GM12878 (cell line): ENCODE measurements around the gene CCHCR1. TPM values are rescaled to one million over a fixed set of nuclear protein-coding genes. Genes with fewer than 3 reads are reported as not detected.

Source experiments
- ATAC-seq: fragments of 200-7000 bp; cut with Tn5 transposase; 3 replicates; pipeline ENCODE4 v1.9.1; 2020; ENCODE audit warnings: mild to moderate bottlenecking, moderate library complexity
- BruUV-seq: library from RNA; stranded (reverse); fragments of 400-500 nt; replicated peaks from 2 replicates; lab custom pipeline; 2021; lab: Mats Ljungman, UMichigan
- CTCF ChIA-PET: fragments of 300-600 bp; sonication (Branson Sonifier 250); formaldehyde crosslinking; extraction: SDS; loops from one replicate; lab custom pipeline; 2021; ENCODE audit warnings: inconsistent platforms; lab: Yijun Ruan, JAX
- POLR2A ChIA-PET: fragments of 350-600 bp; formaldehyde crosslinking; extraction: SDS; loops from one replicate; lab custom pipeline; 2021; ENCODE audit warnings: inconsistent platforms; lab: Charles Lee
- RAD21 ChIA-PET: fragments of 300-600 bp; sonication (Branson Sonifier 250); formaldehyde crosslinking; loops from one replicate; lab custom pipeline; 2023; ENCODE audit warnings: antibody characterized with exemption; ENCODE audit not compliant: unreplicated experiment; lab: Charles Lee
- SMC1A ChIA-PET: fragments of 300-600 bp; sonication (Branson Sonifier 250); formaldehyde crosslinking; loops from one replicate; lab custom pipeline; 2023; ENCODE audit not compliant: unreplicated experiment, uncharacterized antibody; lab: Charles Lee
- DNase-seq: peaks from one replicate; pipeline ENCODE4 v3.0.0-alpha.2; 2011; ENCODE audit warnings: low read depth, low spot score
- FAIRE-seq: peaks from 3 replicates; lab custom pipeline; 2011; peaks lifted over from hg19 to GRCh38; lab: Jason Lieb, UNC
- H2AFZ ChIP-seq: 2 replicates; pipeline ENCODE4 v1.6.0; 2011; ENCODE audit warnings: low read depth, low read length, control low read depth; ENCODE audit not compliant: control insufficient read depth
- H3K27ac ChIP-seq: 2 replicates; pipeline ENCODE4 v1.5.1; 2011; ENCODE audit warnings: control low read depth; ENCODE audit not compliant: control insufficient read depth, insufficient read depth
- H3K27me3 ChIP-seq, 2 experiments: replicated peaks in 1 of 2; 2 replicates each; pipeline versions ENCODE4 v1.6.0 to v1.6.1; 2011; ENCODE audit warnings: low read length in 1 of 2; ENCODE audit not compliant: control insufficient read depth in 2 of 2, insufficient read depth in 2 of 2
- H3K36me3 ChIP-seq, 2 experiments: 2 replicates each; pipeline ENCODE4 v1.5.1; 2011; ENCODE audit warnings: low read length in 1 of 2; ENCODE audit not compliant: control insufficient read depth in 2 of 2, insufficient read depth in 2 of 2
- H3K4me1 ChIP-seq: 2 replicates; pipeline ENCODE4 v1.6.1; 2011; ENCODE audit warnings: mild to moderate bottlenecking, low read length, moderate library complexity, mixed read lengths; ENCODE audit not compliant: control insufficient read depth, insufficient read depth
- H3K4me2 ChIP-seq: 2 replicates; pipeline ENCODE4 v1.6.0; 2011; ENCODE audit warnings: control low read depth; ENCODE audit not compliant: control insufficient read depth, insufficient read depth
- H3K4me3 ChIP-seq: fragments of 200-600 bp; sonication (generic); 2 replicates; pipeline ENCODE4 v1.5.1; 2016
- H3K79me2 ChIP-seq: 2 replicates; pipeline ENCODE4 v1.6.0; 2011; ENCODE audit warnings: low read length; ENCODE audit not compliant: control insufficient read depth, insufficient read depth
- H3K9ac ChIP-seq: 2 replicates; pipeline ENCODE4 v1.8.0; 2011; ENCODE audit warnings: low read length, control low read depth, mixed read lengths; ENCODE audit not compliant: control insufficient read depth, insufficient read depth
- H3K9me3 ChIP-seq: replicated peaks from 3 replicates; pipeline ENCODE4 v1.5.1; 2011; ENCODE audit warnings: mild to moderate bottlenecking, low read length; ENCODE audit not compliant: control insufficient read depth, insufficient read depth
- H4K20me1 ChIP-seq: 2 replicates; pipeline ENCODE4 v1.6.0; 2011; ENCODE audit not compliant: control insufficient read depth, insufficient read depth
- EED ChIP-seq: sonication (generic); IDR thresholded peaks from 2 replicates; pipeline ENCODE4 v1.6.1; 2016; ENCODE audit warnings: antibody characterized with exemption, low read depth
- EZH2 ChIP-seq: IDR thresholded peaks from 2 replicates; pipeline ENCODE4 v1.6.1; 2012; ENCODE audit warnings: low read depth, mild to moderate bottlenecking, control low read depth, inconsistent platforms, low read length, borderline replicate concordance; ENCODE audit not compliant: control insufficient read depth
- HDGF ChIP-seq: fragments of 450-650 bp; IDR thresholded peaks from 2 replicates; pipeline ENCODE4 v1.6.1; 2016; ENCODE audit warnings: antibody characterized with exemption
- IRF4 ChIP-seq: IDR thresholded peaks from 2 replicates; pipeline ENCODE4 v1.6.1; 2011; ENCODE audit warnings: low read depth, low read length
- JUNB ChIP-seq: IDR thresholded peaks from 2 replicates; pipeline ENCODE4 v1.6.1; 2016; ENCODE audit warnings: antibody characterized with exemption, mild to moderate bottlenecking
- JUND ChIP-seq: IDR thresholded peaks from 2 replicates; pipeline ENCODE4 v1.6.1; 2012; ENCODE audit warnings: low read depth, mild to moderate bottlenecking, low read length, improper control_type of control experiment, moderate library complexity
- NR2C2 ChIP-seq: IDR thresholded peaks from 2 replicates; pipeline ENCODE4 v1.6.1; 2011; ENCODE audit warnings: borderline replicate concordance, low read depth; ENCODE audit not compliant: control insufficient read depth, insufficient read length
- PAX5 ChIP-seq: IDR thresholded peaks from 2 replicates; pipeline ENCODE4 v1.6.1; 2011; ENCODE audit warnings: low read depth, low read length, borderline replicate concordance
- RELB ChIP-seq: fragments of 450-650 bp; IDR thresholded peaks from 2 replicates; pipeline ENCODE4 v1.6.1; 2017; ENCODE audit warnings: low read depth, mild to moderate bottlenecking, moderate library complexity
- SMAD5 ChIP-seq: IDR thresholded peaks from 2 replicates; pipeline ENCODE4 v1.6.1; 2016; ENCODE audit warnings: antibody characterized with exemption, low read depth
- SP1 ChIP-seq: IDR thresholded peaks from one replicate; pipeline ENCODE4 v1.6.1; 2011; ENCODE audit warnings: low read depth, low read length
- ZBTB40 ChIP-seq: fragments of 450-650 bp; IDR thresholded peaks from 2 replicates; pipeline ENCODE4 v1.6.1; 2016; ENCODE audit warnings: mild to moderate bottlenecking, moderate library complexity, borderline replicate concordance
- WGBS: methylation state at CpG from one replicate; pipeline ENCODE4 v1.1.6; 2016; ENCODE audit warnings: low lambda C conversion rate; ENCODE audit not compliant: insufficient replicate concordance, insufficient coverage; ENCODE audit errors: missing lambda C conversion rate; 5-methylcytosine and 5-hydroxymethylcytosine counted together
- in situ Hi-C: fragments of 300-500 bp; cut with MboI; formaldehyde crosslinking; loops from 9 replicates; pipeline ENCODE4 v1.14.3; 2018; ENCODE audit warnings: mixed read lengths
- intact Hi-C: fragments of 100-400 bp; cut with micrococcal nuclease; formaldehyde crosslinking; loops from one replicate; pipeline ENCODE4 v1.14.2; 2022; ENCODE audit not compliant: unreplicated experiment
- polyA plus RNA-seq, 11 experiments: library from polyadenylated mRNA; depleted of rRNA in 4 of 11; unstranded in 6 of 11; stranded (reverse) in 5 of 11; fragments of >200 nt; fragmentation: Nextera tagmentation in 4 of 11; fragmentation: Illumina TruSeq in 1 of 11; extraction: Ambion mirVana in 4 of 11; extraction: Trizol in 1 of 11; gene quantifications; 1 replicate in 1 of 11; 2 replicates in 10 of 11; pipeline versions ENCODE4 v1.2.1 to v1.2.3, GENCODE V29; 2011 to 2016; ENCODE audit warnings: inconsistent platforms in 2 of 11, missing spikeins in 2 of 11, low read depth in 1 of 11
- total RNA-seq, 4 experiments: library from RNA; depleted of rRNA in 3 of 4; stranded (reverse); fragments of >200 nt in 3 of 4; fragmentation: Illumina TruSeq in 1 of 4; extraction: Trizol in 1 of 4; gene quantifications; 2 replicates each; pipeline versions ENCODE4 v1.2.1 to v1.2.3, GENCODE V29; 2013 to 2021

Gene CCHCR1
- total and polyA plus RNA-seq, 10 of the 15 experiments (the other 5 are each of a cell fraction or from before 2014, with no cell fraction given): 1.0 to 35.2 (median 24.7) TPM

GRCh38 chr6:31175971-31176370, 18.4 kb upstream of the CCHCR1 start:
- H3K4me2 ChIP-seq: no peak overlapping the region
- H2AFZ ChIP-seq: no peak overlapping the region
- intact Hi-C loops: no loop called here
- SMC1A ChIA-PET: interaction anchor here (2.1 kb wide), 1 partner anchor 11 kb away, joined by 7 read pairs; no protein-coding TSS in a partner anchor
- no peaks in the 10 kb centered on the region for H3K9me3 ChIP-seq
- FAIRE-seq: no peak
- WGBS: 64% methylated on average over 3 of the region's 3 CpGs
- H3K36me3 ChIP-seq: 0 out of 4 replicates have a peak, but pooled peaks cover 0 to 2% of the 10 kb centered on the region in 2 experiments
- in situ Hi-C loops: no loop called here
- TF ChIP-seq PAX5 (no peak), SMAD5 (no peak), JUND (no peak), SP1 (no peak), EZH2 (no peak), HDGF (no peak), RELB (no peak), IRF4 (no peak), JUNB (no peak), NR2C2 (no peak), ZBTB40 (no peak), EED (no peak)
- TF ChIP-seq, all 136 proteins: peak for 0
- BruUV-seq: no TSS peak
- Histone ChIP-seq H3K4me1 (peaks cover 14% of the 10 kb centered on the region), H3K79me2 (no peaks in the 10 kb centered on the region; the same call in none of the 2 replicates), H3K27ac (no peak overlapping the region), H3K9ac (no peak overlapping the region), H3K4me3 (no peak overlapping the region), H3K27me3 (no peaks in the 10 kb centered on the region), H4K20me1 (no peaks in the 10 kb centered on the region)
- POLR2A ChIA-PET: no interaction called here
- RAD21 ChIA-PET: no interaction called here
- DNase-seq (no peak), ATAC-seq (no peak)
- CTCF ChIA-PET: interaction anchor here (0.8 to 0.9 kb wide), 2 partner anchors 11 to 47 kb away, joined by 3 read pairs; no protein-coding TSS in a partner anchor
